ENCODE results near the gene RGS4. TPM values are rescaled to one million over a fixed set of nuclear protein-coding genes. Genes with fewer than 3 reads are reported as not detected.

RGS4 gene
- total RNA-seq, 2 donors from 2014 or later = 0.33 to 14.5 TPM

DNA sequence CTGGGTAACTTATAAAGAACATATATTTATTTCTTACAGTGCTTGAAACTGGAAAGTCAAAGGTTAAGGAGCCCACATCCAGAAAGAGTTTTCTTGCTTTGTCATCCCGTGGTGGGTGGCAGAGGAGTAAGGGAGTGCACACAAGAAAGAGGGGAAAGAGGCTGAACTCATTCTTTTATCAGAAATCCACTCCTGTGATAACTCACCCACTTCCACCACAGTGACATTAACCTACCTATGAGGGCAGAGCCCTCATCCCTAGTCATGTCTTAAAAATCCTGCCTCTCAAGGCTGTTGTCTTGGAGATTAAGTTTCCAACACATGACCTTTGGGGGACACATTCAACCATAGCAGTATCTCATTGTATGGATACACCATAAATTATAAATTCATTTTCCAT is 32.5 kb upstream of the RGS4 start:
- ATAC-seq (no peak), DNase-seq (no peak)
- TF ChIP-seq CTCF (IDR thresholded peaks at IDR 0.05) (no peak), POLR2A (IDR thresholded peaks at IDR 0.05) (no peak)
- Histone ChIP-seq H3K27ac (no peak overlapping the region), H3K36me3 (replicated peaks in 1 of 2; ENCODE audit: insufficient read depth in 1 of 2, low read depth in 2 of 2) (no peaks in the 10 kb centered on the region), H3K4me3 (no peak overlapping the region), H3K4me1 (no peaks in the 10 kb centered on the region), H3K27me3 (no peaks in the 10 kb centered on the region), H3K9me3 (no peaks in the 10 kb centered on the region)
- intact Hi-C loops (cut with DNase I) = no loop called here
- WGBS, 2 donors = 17 to 20% methylated on average over 1 of the region's 1 CpG

- ATAC-seq (no peak), DNase-seq (no peak)
- H3K4me1 ChIP-seq = no peaks in the 10 kb centered on the region
- H3K27ac ChIP-seq = no peak overlapping the region
- no peaks in the 10 kb centered on the region for H3K27me3 ChIP-seq
- H3K9me3 ChIP-seq = no peaks in the 10 kb centered on the region
- whole genome bisulfite sequencing, 2 donors = 77 to 81% methylated on average over 2 of the region's 2 CpGs
- intact Hi-C loops (cut with DNase I) = no loop called here
- TF ChIP-seq CTCF (IDR thresholded peaks at IDR 0.05) (no peak), POLR2A (IDR thresholded peaks at IDR 0.05) (no peak)
- H3K4me3 ChIP-seq = no peak overlapping the region
- H3K36me3 ChIP-seq (replicated peaks in 1 of 2; ENCODE audit: insufficient read depth in 1 of 2, low read depth in 2 of 2) = no peaks in the 10 kb centered on the region
Observed at GRCh38 chr1:163038928-163039706, 30.0 kb upstream of the RGS4 start.

- WGBS, 2 donors = 83 to 87% methylated on average over 2 of the region's 2 CpGs
- H3K4me1 ChIP-seq = no peaks in the 10 kb centered on the region
- intact Hi-C loops (cut with DNase I) = no loop called here
- no peak overlapping the region for H3K27ac ChIP-seq
- no peaks in the 10 kb centered on the region for H3K27me3 ChIP-seq
- H3K9me3 ChIP-seq = no peaks in the 10 kb centered on the region
- no peak for TF ChIP-seq CTCF (IDR thresholded peaks at IDR 0.05)
- TF ChIP-seq POLR2A (IDR thresholded peaks at IDR 0.05) = no peak
- no peak for DNase-seq
- ATAC-seq = no peak
- H3K4me3 ChIP-seq = no peak overlapping the region
- H3K36me3 ChIP-seq (replicated peaks in 1 of 2; ENCODE audit: insufficient read depth in 1 of 2, low read depth in 2 of 2) = no peaks in the 10 kb centered on the region
Observed at GRCh38 chr1:163039707-163040093, 29.5 kb upstream of the RGS4 start.

- DNase-seq (no peak), ATAC-seq (no peak)
- no peak overlapping the region for H3K27ac ChIP-seq
- no peaks in the 10 kb centered on the region for H3K4me1 ChIP-seq
- intact Hi-C loops (cut with DNase I) = no loop called here
- no peak overlapping the region for H3K4me3 ChIP-seq
- no peaks in the 10 kb centered on the region for H3K36me3 ChIP-seq (replicated peaks in 1 of 2; ENCODE audit: insufficient read depth in 1 of 2, low read depth in 2 of 2)
- no peaks in the 10 kb centered on the region for H3K27me3 ChIP-seq
- H3K9me3 ChIP-seq = no peaks in the 10 kb centered on the region
- 0 to 21% methylated on average over 1 of the region's 1 CpG for WGBS, 2 donors
- TF ChIP-seq CTCF (IDR thresholded peaks at IDR 0.05) (no peak), POLR2A (IDR thresholded peaks at IDR 0.05) (no peak)
Observed at GRCh38 chr1:163046071-163046470, 23.1 kb upstream of the RGS4 start.
